GM12878 (cell line): ENCODE data around the gene FAM131B. TPM values are rescaled to one million over a fixed set of nuclear protein-coding genes. Genes with fewer than 3 reads are reported as not detected.

ENCODE experiments used
- ATAC-seq: fragments of 200-7000 bp; cut with Tn5 transposase; 3 replicates; pipeline ENCODE4 v1.9.1; 2020; ENCODE audit warnings: mild to moderate bottlenecking, moderate library complexity
- BruUV-seq: library from RNA; stranded (reverse); fragments of 400-500 nt; replicated peaks from 2 replicates; lab custom pipeline; 2021; lab: Mats Ljungman, UMichigan
- CTCF ChIA-PET: fragments of 300-600 bp; sonication (Branson Sonifier 250); formaldehyde crosslinking; extraction: SDS; loops from one replicate; lab custom pipeline; 2021; ENCODE audit warnings: inconsistent platforms; lab: Yijun Ruan, JAX
- POLR2A ChIA-PET: fragments of 350-600 bp; formaldehyde crosslinking; extraction: SDS; loops from one replicate; lab custom pipeline; 2021; ENCODE audit warnings: inconsistent platforms; lab: Charles Lee
- RAD21 ChIA-PET: fragments of 300-600 bp; sonication (Branson Sonifier 250); formaldehyde crosslinking; loops from one replicate; lab custom pipeline; 2023; ENCODE audit warnings: antibody characterized with exemption; ENCODE audit not compliant: unreplicated experiment; lab: Charles Lee
- SMC1A ChIA-PET: fragments of 300-600 bp; sonication (Branson Sonifier 250); formaldehyde crosslinking; loops from one replicate; lab custom pipeline; 2023; ENCODE audit not compliant: unreplicated experiment, uncharacterized antibody; lab: Charles Lee
- DNase-seq: peaks from one replicate; pipeline ENCODE4 v3.0.0-alpha.2; 2011; ENCODE audit warnings: low read depth, low spot score
- FAIRE-seq: peaks from 3 replicates; lab custom pipeline; 2011; peaks lifted over from hg19 to GRCh38; lab: Jason Lieb, UNC
- H2AFZ ChIP-seq: 2 replicates; pipeline ENCODE4 v1.6.0; 2011; ENCODE audit warnings: low read depth, low read length, control low read depth; ENCODE audit not compliant: control insufficient read depth
- H3K27ac ChIP-seq: 2 replicates; pipeline ENCODE4 v1.5.1; 2011; ENCODE audit warnings: control low read depth; ENCODE audit not compliant: control insufficient read depth, insufficient read depth
- H3K27me3 ChIP-seq, 2 experiments: replicated peaks in 1 of 2; 2 replicates each; pipeline versions ENCODE4 v1.6.0 to v1.6.1; 2011; ENCODE audit warnings: low read length in 1 of 2; ENCODE audit not compliant: control insufficient read depth in 2 of 2, insufficient read depth in 2 of 2
- H3K36me3 ChIP-seq, 2 experiments: 2 replicates each; pipeline ENCODE4 v1.5.1; 2011; ENCODE audit warnings: low read length in 1 of 2; ENCODE audit not compliant: control insufficient read depth in 2 of 2, insufficient read depth in 2 of 2
- H3K4me1 ChIP-seq: 2 replicates; pipeline ENCODE4 v1.6.1; 2011; ENCODE audit warnings: mild to moderate bottlenecking, low read length, moderate library complexity, mixed read lengths; ENCODE audit not compliant: control insufficient read depth, insufficient read depth
- H3K4me2 ChIP-seq: 2 replicates; pipeline ENCODE4 v1.6.0; 2011; ENCODE audit warnings: control low read depth; ENCODE audit not compliant: control insufficient read depth, insufficient read depth
- H3K4me3 ChIP-seq: fragments of 200-600 bp; sonication (generic); 2 replicates; pipeline ENCODE4 v1.5.1; 2016
- H3K79me2 ChIP-seq: 2 replicates; pipeline ENCODE4 v1.6.0; 2011; ENCODE audit warnings: low read length; ENCODE audit not compliant: control insufficient read depth, insufficient read depth
- H3K9ac ChIP-seq: 2 replicates; pipeline ENCODE4 v1.8.0; 2011; ENCODE audit warnings: low read length, control low read depth, mixed read lengths; ENCODE audit not compliant: control insufficient read depth, insufficient read depth
- H3K9me3 ChIP-seq: replicated peaks from 3 replicates; pipeline ENCODE4 v1.5.1; 2011; ENCODE audit warnings: mild to moderate bottlenecking, low read length; ENCODE audit not compliant: control insufficient read depth, insufficient read depth
- H4K20me1 ChIP-seq: 2 replicates; pipeline ENCODE4 v1.6.0; 2011; ENCODE audit not compliant: control insufficient read depth, insufficient read depth
- IKZF1 ChIP-seq: fragments of 450-650 bp; conservative IDR thresholded peaks from 2 replicates; pipeline ENCODE4 v1.6.1; 2017; ENCODE audit warnings: antibody characterized with exemption, mild to moderate bottlenecking
- LARP7 ChIP-seq: fragments of 450-650 bp; IDR thresholded peaks from 2 replicates; pipeline ENCODE4 v1.6.1; 2017; ENCODE audit warnings: mild to moderate bottlenecking
- NBN ChIP-seq: fragments of 450-650 bp; IDR thresholded peaks from 2 replicates; pipeline ENCODE4 v1.6.1; 2016
- PAX5 ChIP-seq: IDR thresholded peaks from 2 replicates; pipeline ENCODE4 v1.6.1; 2011; ENCODE audit warnings: low read depth, low read length, borderline replicate concordance
- POLR2AphosphoS2 ChIP-seq: IDR thresholded peaks from 2 replicates; pipeline ENCODE4 v1.6.1; 2011; ENCODE audit warnings: low read depth, mild to moderate bottlenecking, low read length, improper control_type of control experiment, moderate library complexity
- PRDM15 ChIP-seq: fragments of 450-650 bp; formaldehyde crosslinking; IDR thresholded peaks from 2 replicates; pipeline ENCODE4 v1.4.0; 2020; ENCODE audit warnings: mild to moderate bottlenecking, moderate library complexity
- TARDBP ChIP-seq: IDR thresholded peaks from 2 replicates; pipeline ENCODE4 v1.6.1; 2016; ENCODE audit warnings: borderline replicate concordance
- TBL1XR1 ChIP-seq: IDR thresholded peaks from 2 replicates; pipeline ENCODE4 v1.6.1; 2012; ENCODE audit warnings: low read depth, low read length, improper control_type of control experiment
- ZNF217 ChIP-seq: fragments of 450-650 bp; IDR thresholded peaks from 2 replicates; pipeline ENCODE4 v1.6.1; 2017; ENCODE audit warnings: antibody characterized with exemption, mild to moderate bottlenecking
- ZNF24 ChIP-seq: fragments of 450-650 bp; IDR thresholded peaks from 2 replicates; pipeline ENCODE4 v1.6.1; 2017; ENCODE audit warnings: antibody characterized with exemption, mild to moderate bottlenecking
- WGBS: methylation state at CpG from one replicate; pipeline ENCODE4 v1.1.6; 2016; ENCODE audit warnings: low lambda C conversion rate; ENCODE audit not compliant: insufficient replicate concordance, insufficient coverage; ENCODE audit errors: missing lambda C conversion rate; 5-methylcytosine and 5-hydroxymethylcytosine counted together
- in situ Hi-C: fragments of 300-500 bp; cut with MboI; formaldehyde crosslinking; loops from 9 replicates; pipeline ENCODE4 v1.14.3; 2018; ENCODE audit warnings: mixed read lengths
- intact Hi-C: fragments of 100-400 bp; cut with micrococcal nuclease; formaldehyde crosslinking; loops from one replicate; pipeline ENCODE4 v1.14.2; 2022; ENCODE audit not compliant: unreplicated experiment
- polyA plus RNA-seq, 11 experiments: library from polyadenylated mRNA; depleted of rRNA in 4 of 11; unstranded in 6 of 11; stranded (reverse) in 5 of 11; fragments of >200 nt; fragmentation: Nextera tagmentation in 4 of 11; fragmentation: Illumina TruSeq in 1 of 11; extraction: Ambion mirVana in 4 of 11; extraction: Trizol in 1 of 11; gene quantifications; 1 replicate in 1 of 11; 2 replicates in 10 of 11; pipeline versions ENCODE4 v1.2.1 to v1.2.3, GENCODE V29; 2011 to 2016; ENCODE audit warnings: inconsistent platforms in 2 of 11, missing spikeins in 2 of 11, low read depth in 1 of 11
- total RNA-seq, 4 experiments: library from RNA; depleted of rRNA in 3 of 4; stranded (reverse); fragments of >200 nt in 3 of 4; fragmentation: Illumina TruSeq in 1 of 4; extraction: Trizol in 1 of 4; gene quantifications; 2 replicates each; pipeline versions ENCODE4 v1.2.1 to v1.2.3, GENCODE V29; 2013 to 2021

The FAM131B gene
- total and polyA plus RNA-seq, 10 of the 15 experiments (the other 5 are each of a cell fraction or from before 2014, with no cell fraction given): 0.03 to 0.05 TPM; not detected in 8

- Histone ChIP-seq H3K9me3 (no peaks in the 10 kb centered on the region), H3K27me3 (peaks cover 0 to 10% of the 10 kb centered on the region in 2 experiments; a peak in 3 of 4 replicates), H3K79me2 (no peaks in the 10 kb centered on the region), H3K27ac (no peak overlapping the region), H3K9ac (no peak overlapping the region), H3K4me2 (no peak overlapping the region), H4K20me1 (no peaks in the 10 kb centered on the region), H3K4me1 (no peaks in the 10 kb centered on the region), H2AFZ (no peak overlapping the region), H3K36me3 (no peaks in the 10 kb centered on the region), H3K4me3 (no peak overlapping the region)
- no TSS peak for BruUV-seq
- ChIA-PET POLR2A (no interaction called here), SMC1A (no interaction called here), CTCF (interaction anchor here (0.9 kb wide), 1 partner anchor 103 kb away, joined by 4 read pairs; no protein-coding TSS in a partner anchor), RAD21 (no interaction called here)
- DNase-seq (no peak), ATAC-seq (no peak), FAIRE-seq (no peak)
- TF ChIP-seq ZNF24: no peak
- intact Hi-C loops (no loop called here), in situ Hi-C loops (no loop called here)
- WGBS: 18% methylated on average over 3 of the region's 3 CpGs
Observed at GRCh38 chr7:143343596-143343995, 18.9 kb downstream of the FAM131B start.

GRCh38 chr7:143341842-143342241 is 20.7 kb downstream of the FAM131B start:
- no peaks in the 10 kb centered on the region for H3K79me2 ChIP-seq
- H3K4me1 ChIP-seq: no peaks in the 10 kb centered on the region
- no peak overlapping the region for H3K4me2 ChIP-seq
- no peaks in the 10 kb centered on the region for H4K20me1 ChIP-seq
- H2AFZ ChIP-seq: no peak overlapping the region
- H3K36me3 ChIP-seq: no peaks in the 10 kb centered on the region
- H3K27me3 ChIP-seq: peaks cover 0 to 7% of the 10 kb centered on the region in 2 experiments; a peak in 3 of 4 replicates
- ChIA-PET RAD21 (no interaction called here), SMC1A (interaction anchor here (0.6 to 0.8 kb wide), 2 partner anchors 101 to 329 kb away, joined by 3 read pairs; no protein-coding TSS in a partner anchor), POLR2A (no interaction called here), CTCF (interaction anchor here (0.6 kb wide), 1 partner anchor 75 kb away, joined by 3 read pairs; no protein-coding TSS in a partner anchor)
- TF ChIP-seq POLR2AphosphoS2 (no peak), LARP7 (no peak), ZNF217 (no peak), PAX5 (no peak), TBL1XR1 (no peak), NBN (no peak), IKZF1 (no peak), TARDBP (no peak), PRDM15 (CRISPR knock-in tag) (no peak)
- no peak for FAIRE-seq
- no peaks in the 10 kb centered on the region for H3K9me3 ChIP-seq
- no peak for DNase-seq
- no peak overlapping the region for H3K27ac ChIP-seq
- no peak overlapping the region for H3K9ac ChIP-seq
- ATAC-seq: no peak
- H3K4me3 ChIP-seq: no peak overlapping the region
- in situ Hi-C loops (no loop called here), intact Hi-C loops (no loop called here)
- no TSS peak for BruUV-seq
- 60% methylated on average over 8 of the region's 8 CpGs for WGBS
